Body of pancreas (tissue), 4 donors: ENCODE measurements around the gene IFRD2. TPM values are rescaled to one million over a fixed set of nuclear protein-coding genes. Genes with fewer than 3 reads are reported as not detected.

ENCODE experiments used
- ATAC-seq: fragments of 150-250 bp; one replicate; pipeline ENCODE4 v1.9.1; 2016
- DNase-seq, 4 donors: peaks; one replicate each; pipeline ENCODE4 v3.0.0-alpha.2; 2019
- H3K27ac ChIP-seq, 4 donors: fragments of 200-600 bp; sonication (generic); 1 replicate in 3 of 4; 2 replicates in 1 of 4; pipeline versions ENCODE4 v1.5.1 to v1.6.1; 2016 to 2019; ENCODE audit warnings: mild to moderate bottlenecking in 1 of 4, mixed read lengths in 1 of 4, moderate library complexity in 1 of 4
- H3K27me3 ChIP-seq, 2 donors: fragments of 200-600 bp; sonication (generic); one replicate each; pipeline ENCODE4 v1.6.0; 2016; ENCODE audit warnings: mild to moderate bottlenecking in 1 of 2
- H3K36me3 ChIP-seq, 2 donors: fragments of 200-600 bp; sonication (generic); replicated peaks in 1 of 2; 2 replicates each; pipeline ENCODE4 v1.5.1; 2016; ENCODE audit warnings: low read depth in 2 of 2; ENCODE audit not compliant: insufficient read depth in 1 of 2
- H3K4me1 ChIP-seq: fragments of 200-600 bp; sonication (generic); one replicate; pipeline ENCODE4 v1.6.0; 2016
- H3K4me3 ChIP-seq, 2 donors: fragments of 200-600 bp; sonication (generic); 1 replicate in 1 of 2; 2 replicates in 1 of 2; pipeline ENCODE4 v1.5.1; 2016 to 2019
- H3K9me3 ChIP-seq, 3 donors: fragments of 200-600 bp; sonication (generic); 1 replicate in 2 of 3; 2 replicates in 1 of 3; pipeline ENCODE4 v1.5.1; 2016
- CTCF ChIP-seq, 7 experiments: fragments of 450-650 bp in 4 of 7; fragments of 200-600 bp in 3 of 7; sonication (generic) in 3 of 7; IDR thresholded peaks; one replicate each; pipeline ENCODE4 v1.5.1; 2016 to 2019; ENCODE audit warnings: antibody characterized with exemption in 7 of 7
- POLR2A ChIP-seq, 3 donors: fragments of 450-650 bp; IDR thresholded peaks; one replicate each; pipeline ENCODE4 v1.6.1; 2016; ENCODE audit warnings: antibody characterized with exemption in 3 of 3, mild to moderate bottlenecking in 2 of 3
- WGBS, 2 donors: methylation state at CpG; one replicate each; pipeline ENCODE4 v1.1.5; 2017; 5-methylcytosine and 5-hydroxymethylcytosine counted together
- intact Hi-C: fragments of 100-400 bp; cut with DNase I; formaldehyde crosslinking; loops from one replicate; pipeline ENCODE4 v1.15.1; 2023
- total RNA-seq, 2 donors: library from RNA; depleted of rRNA; stranded (reverse); fragments of >200 nt; gene quantifications; one replicate each; pipeline ENCODE4 v1.1.0, GENCODE V29; 2016

Gene IFRD2
- total RNA-seq, 2 donors from 2014 or later, result 75.8 to 103 TPM

DNA sequence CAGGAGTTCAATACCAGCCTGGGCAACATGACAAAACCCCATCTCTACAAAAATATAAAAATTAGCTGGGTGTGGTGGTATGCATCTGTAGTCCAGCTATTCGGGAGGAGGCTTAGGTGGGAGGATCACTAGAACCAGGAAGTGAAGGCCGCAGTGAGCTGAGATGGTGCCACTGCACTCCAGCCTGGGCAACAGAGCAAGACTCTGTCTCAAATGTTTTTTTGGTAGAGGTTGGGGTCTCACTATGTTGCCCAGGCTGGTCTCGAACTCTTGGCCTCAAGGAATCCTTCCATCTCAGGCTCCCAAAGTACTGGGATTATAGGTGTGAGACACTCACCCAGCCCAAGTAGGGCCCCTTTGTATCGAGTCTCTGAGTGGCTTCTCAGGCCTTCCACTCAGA, 1.9 kb upstream of the IFRD2 start:
- H3K27ac ChIP-seq, result peak overlapping the region in 2 of 4 donors; percentile 92 to 99
- no peak overlapping the region for H3K4me3 ChIP-seq
- H3K27me3 ChIP-seq, result no peaks in the 10 kb centered on the region
- H3K4me1 ChIP-seq, result peaks cover 46% of the 10 kb centered on the region
- H3K36me3 ChIP-seq, result peaks cover 4 to 10% of the 10 kb centered on the region in 2 donors
- no peak for TF ChIP-seq POLR2A (IDR thresholded peaks at IDR 0.05)
- no peak for TF ChIP-seq CTCF (IDR thresholded peaks at IDR 0.05)
- H3K9me3 ChIP-seq, result no peaks in the 10 kb centered on the region
- ATAC-seq, result no peak
- no peak for DNase-seq
- intact Hi-C loops, result no loop called here
- 84 to 88% methylated on average over 3 to 4 of the region's 4 CpGs for WGBS, 2 donors

GRCh38 chr3:50293079-50293801, 1.0 kb upstream of the IFRD2 start:
- TF ChIP-seq CTCF (IDR thresholded peaks at IDR 0.05), result no peak
- no peak for TF ChIP-seq POLR2A (IDR thresholded peaks at IDR 0.05)
- intact Hi-C loops, result no loop called here
- Histone ChIP-seq H3K27ac (peak overlapping the region; percentile 65 to 99 (median 94)), H3K4me1 (peaks cover 38% of the 10 kb centered on the region), H3K4me3 (no peak overlapping the region), H3K27me3 (no peaks in the 10 kb centered on the region), H3K9me3 (no peaks in the 10 kb centered on the region), H3K36me3 (peaks cover 4 to 18% of the 10 kb centered on the region in 2 donors)
- ATAC-seq, result no peak
- WGBS, 2 donors, result 30 to 41% methylated on average over 8 to 12 of the region's 12 CpGs
- DNase-seq, result peak in 3 of 4 donors; percentile 53 to 67 (median 59)

DNA sequence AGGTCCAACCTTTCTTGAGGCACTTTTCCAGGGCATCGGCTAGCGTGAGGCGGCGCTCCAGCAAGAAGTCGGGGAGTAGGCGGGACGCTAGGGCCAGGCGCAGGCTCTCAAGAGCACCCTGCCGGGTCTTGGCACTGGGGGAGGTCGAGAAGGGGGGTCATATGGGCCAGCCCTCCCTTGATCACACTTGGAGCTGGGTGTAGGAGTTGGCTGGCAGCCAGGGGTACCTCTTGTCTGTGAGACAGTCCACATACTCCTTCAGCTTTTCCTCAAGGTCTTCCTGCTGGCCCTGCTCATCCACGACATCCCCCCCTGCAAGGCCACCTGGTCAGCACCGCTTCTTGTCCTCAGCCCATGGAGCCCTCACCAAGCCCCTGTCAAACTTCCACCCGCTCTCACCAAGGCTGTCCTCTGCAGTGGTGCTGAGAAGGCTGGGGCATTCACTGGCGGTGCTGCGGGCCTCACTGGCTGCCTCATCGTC, 2.0 kb downstream of the IFRD2 start:
- DNase-seq (peak in 2 of 4 donors; percentile 25 to 30), ATAC-seq (no peak)
- no peak overlapping the region for H3K27ac ChIP-seq
- TF ChIP-seq CTCF (IDR thresholded peaks at IDR 0.05) (no peak), POLR2A (IDR thresholded peaks at IDR 0.05) (no peak)
- H3K36me3 ChIP-seq, result peaks cover 4 to 20% of the 10 kb centered on the region in 2 donors
- no peak overlapping the region for H3K4me3 ChIP-seq
- peaks cover 26% of the 10 kb centered on the region for H3K4me1 ChIP-seq
- intact Hi-C loops, result no loop called here
- 87 to 88% methylated on average over 15 to 16 of the region's 16 CpGs for WGBS, 2 donors
- H3K9me3 ChIP-seq, result no peaks in the 10 kb centered on the region
- H3K27me3 ChIP-seq, result no peaks in the 10 kb centered on the region

DNA sequence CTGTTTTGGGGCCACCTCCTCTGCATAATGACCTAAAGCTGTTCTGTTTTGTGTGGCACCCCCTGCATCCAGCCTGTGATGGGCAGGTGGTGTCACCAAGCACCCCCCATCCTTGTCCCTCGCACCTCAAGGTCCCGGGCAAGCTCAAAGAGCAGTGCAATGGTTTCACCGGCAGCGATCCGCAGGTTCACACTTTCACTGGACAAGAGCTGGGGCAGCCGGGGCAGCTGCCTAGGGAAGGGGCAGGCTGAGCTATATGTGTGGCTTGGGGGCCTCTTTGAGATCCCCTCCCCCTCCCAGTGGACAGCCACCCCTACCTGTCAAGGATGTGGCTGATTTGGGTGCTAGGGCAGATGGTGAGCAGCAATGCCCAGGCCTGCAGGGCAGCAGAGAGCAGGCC, 3.1 kb downstream of the IFRD2 start:
- Histone ChIP-seq H3K27me3 (no peaks in the 10 kb centered on the region), H3K4me3 (no peak overlapping the region), H3K36me3 (peaks cover 4 to 20% of the 10 kb centered on the region in 2 donors), H3K9me3 (no peaks in the 10 kb centered on the region), H3K4me1 (peaks cover 26% of the 10 kb centered on the region), H3K27ac (no peak overlapping the region)
- TF ChIP-seq CTCF (IDR thresholded peaks at IDR 0.05) (no peak), POLR2A (IDR thresholded peaks at IDR 0.05) (no peak)
- no peak for ATAC-seq
- intact Hi-C loops, result no loop called here
- WGBS, 2 donors, result 90 to 92% methylated on average over 2 to 5 of the region's 6 CpGs
- no peak for DNase-seq
